PC-9 (cell line): ENCODE measurements around the gene STK24.
"Not testable (repeated sequence)": the region's sequence is repeated elsewhere in the genome, so short reads cannot be mapped to it uniquely, and the experiment has no call there.

Experiments used
- CTCF ChIP-seq: fragments of 200-600 bp; sonication (generic); conservative IDR thresholded peaks from 2 replicates; pipeline ENCODE4 v1.6.1; 2017; ENCODE audit warnings: mixed run types, antibody characterized with exemption, mild to moderate bottlenecking, moderate library complexity
- EZH2 ChIP-seq: fragments of 200-600 bp; sonication (generic); IDR thresholded peaks from 2 replicates; pipeline ENCODE4 v1.8.0; 2017; ENCODE audit warnings: antibody characterized with exemption, low read depth

GRCh38 chr13:98624589-98624988 lies 47.7 kb upstream of the STK24 start:
- TF ChIP-seq CTCF, EZH2: not testable (repeated sequence)
